Measurements from ENCODE around the gene IGF1R.

DNA sequence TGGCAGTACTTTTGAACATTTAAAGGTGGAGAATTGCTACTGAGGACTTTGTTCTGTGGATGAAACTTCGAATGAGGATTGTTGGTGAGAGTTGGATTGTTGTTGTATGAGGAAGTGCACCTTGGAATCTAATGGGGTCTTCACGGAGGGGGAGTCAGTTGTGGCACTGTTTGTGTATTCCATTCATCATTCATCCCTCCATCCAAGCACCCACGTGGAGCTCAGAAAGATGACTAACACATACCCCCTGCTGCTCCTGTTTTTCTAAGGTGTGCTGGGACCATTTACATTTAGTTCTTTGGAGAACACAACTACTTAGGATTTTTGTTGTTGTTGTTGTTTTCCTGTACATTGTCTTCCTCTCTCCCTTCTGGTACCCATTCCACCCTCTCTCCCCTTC, 122.6 kb downstream of the IGF1R start:
- TF ChIP-seq, protein P1, sequence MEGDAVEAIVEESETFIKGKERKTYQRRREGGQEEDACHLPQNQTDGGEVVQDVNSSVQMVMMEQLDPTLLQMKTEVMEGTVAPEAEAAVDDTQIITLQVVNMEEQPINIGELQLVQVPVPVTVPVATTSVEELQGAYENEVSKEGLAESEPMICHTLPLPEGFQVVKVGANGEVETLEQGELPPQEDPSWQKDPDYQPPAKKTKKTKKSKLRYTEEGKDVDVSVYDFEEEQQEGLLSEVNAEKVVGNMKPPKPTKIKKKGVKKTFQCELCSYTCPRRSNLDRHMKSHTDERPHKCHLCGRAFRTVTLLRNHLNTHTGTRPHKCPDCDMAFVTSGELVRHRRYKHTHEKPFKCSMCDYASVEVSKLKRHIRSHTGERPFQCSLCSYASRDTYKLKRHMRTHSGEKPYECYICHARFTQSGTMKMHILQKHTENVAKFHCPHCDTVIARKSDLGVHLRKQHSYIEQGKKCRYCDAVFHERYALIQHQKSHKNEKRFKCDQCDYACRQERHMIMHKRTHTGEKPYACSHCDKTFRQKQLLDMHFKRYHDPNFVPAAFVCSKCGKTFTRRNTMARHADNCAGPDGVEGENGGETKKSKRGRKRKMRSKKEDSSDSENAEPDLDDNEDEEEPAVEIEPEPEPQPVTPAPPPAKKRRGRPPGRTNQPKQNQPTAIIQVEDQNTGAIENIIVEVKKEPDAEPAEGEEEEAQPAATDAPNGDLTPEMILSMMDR (IDR thresholded peaks at IDR 0.05), result no peak
- no peak for TF ChIP-seq POLR2AphosphoS5 (IDR thresholded peaks at IDR 0.05)
- no peak for TF ChIP-seq POLR2A (IDR thresholded peaks at IDR 0.05)
- TF ChIP-seq EP300 (IDR thresholded peaks at IDR 0.05; ENCODE audit: low read depth), result no peak

All from transverse colon (tissue), 4 donors.